PC-9 (cell line): Measurements from ENCODE around the gene PKNOX2. TPM values are rescaled to one million over a fixed set of nuclear protein-coding genes. Genes with fewer than 3 reads are reported as not detected.

Source experiments
- BruUV-seq: library from RNA; stranded (reverse); fragments of 400-500 nt; replicated peaks from 2 replicates; lab custom pipeline; 2021; lab: Mats Ljungman, UMichigan
- CTCF ChIA-PET: fragments of 300-600 bp; sonication (Branson Sonifier 250); formaldehyde crosslinking; loops from one replicate; lab custom pipeline; 2022; ENCODE audit warnings: antibody characterized with exemption; lab: Charles Lee
- POLR2A ChIA-PET: fragments of 300-600 bp; sonication (Branson Sonifier 250); formaldehyde crosslinking; loops from one replicate; lab custom pipeline; 2022; ENCODE audit warnings: antibody characterized with exemption; ENCODE audit not compliant: unreplicated experiment; lab: Charles Lee
- DNase-seq, 2 experiments: peaks; one replicate each; pipeline versions ENCODE4 v3.0.0 to v3.0.0-alpha.2; 2015 to 2022; ENCODE audit warnings: mixed read lengths in 1 of 2
- H2AFZ ChIP-seq: fragments of 200-600 bp; sonication (generic); 2 replicates; pipeline ENCODE4 v1.8.1; 2017; ENCODE audit warnings: antibody characterized with exemption
- H3F3A ChIP-seq: fragments of 200-600 bp; sonication (generic); 2 replicates; pipeline ENCODE4 v1.8.1; 2017; ENCODE audit warnings: antibody characterized with exemption, mild to moderate bottlenecking, low read depth; ENCODE audit not compliant: insufficient read depth
- H3K27ac ChIP-seq: fragments of 200-600 bp; sonication (generic); 2 replicates; pipeline ENCODE4 v1.6.1; 2016; ENCODE audit warnings: mixed run types
- H3K27me3 ChIP-seq: fragments of 200-600 bp; sonication (generic); 2 replicates; pipeline ENCODE4 v1.6.1; 2016; ENCODE audit warnings: low read depth, mixed run types; ENCODE audit not compliant: insufficient read depth
- H3K36me3 ChIP-seq: fragments of 200-600 bp; sonication (generic); 2 replicates; pipeline ENCODE4 v1.6.1; 2016; ENCODE audit warnings: low read depth, mixed run types
- H3K4me1 ChIP-seq: fragments of 200-600 bp; sonication (generic); replicated peaks from 2 replicates; pipeline ENCODE4 v1.6.1; 2016; ENCODE audit warnings: mixed run types; ENCODE audit not compliant: insufficient read depth
- H3K4me2 ChIP-seq: fragments of 200-600 bp; sonication (generic); 2 replicates; pipeline ENCODE4 v1.6.1; 2017; ENCODE audit warnings: mixed run types
- H3K4me3 ChIP-seq: fragments of 200-600 bp; sonication (generic); 2 replicates; pipeline ENCODE4 v1.6.1; 2016; ENCODE audit warnings: mixed run types
- H3K79me2 ChIP-seq: fragments of 200-600 bp; sonication (generic); 2 replicates; pipeline ENCODE4 v1.6.1; 2017; ENCODE audit warnings: low read depth, mixed run types
- H3K9me2 ChIP-seq: fragments of 200-600 bp; sonication (generic); 2 replicates; pipeline ENCODE4 v1.8.1; 2017; ENCODE audit warnings: mild to moderate bottlenecking; ENCODE audit not compliant: insufficient read depth
- H3K9me3 ChIP-seq: fragments of 200-600 bp; sonication (generic); 2 replicates; pipeline ENCODE4 v1.8.1; 2016; ENCODE audit warnings: low read depth; ENCODE audit not compliant: insufficient read depth
- H4K20me1 ChIP-seq: fragments of 200-600 bp; sonication (generic); 2 replicates; pipeline ENCODE4 v1.8.1; 2017; ENCODE audit not compliant: insufficient read depth
- EZH2 ChIP-seq: fragments of 200-600 bp; sonication (generic); IDR thresholded peaks from 2 replicates; pipeline ENCODE4 v1.8.0; 2017; ENCODE audit warnings: antibody characterized with exemption, low read depth
- intact Hi-C: fragments of 100-400 bp; cut with micrococcal nuclease; formaldehyde crosslinking; loops from one replicate; pipeline ENCODE4 v1.10.0; 2022; ENCODE audit not compliant: unreplicated experiment
- total RNA-seq: library from RNA; stranded (reverse); gene quantifications from 2 replicates; pipeline ENCODE4 v1.2.3, GENCODE V29; 2021
- TF ChIP-seq, protein P1 (sequence below): fragments of 200-600 bp; sonication (generic); conservative IDR thresholded peaks from 2 replicates; pipeline ENCODE4 v1.6.1; 2017; ENCODE audit warnings: mixed run types, antibody characterized with exemption, mild to moderate bottlenecking, moderate library complexity

The PKNOX2 gene
- total RNA-seq, 1 experiment from 2014 or later, result not detected

- Histone ChIP-seq H4K20me1 (no peaks in the 10 kb centered on the region), H3K9me3 (no peaks in the 10 kb centered on the region), H3K27me3 (peaks cover 7% of the 10 kb centered on the region; the same call in 1 of the 2 replicates), H3K9me2 (no peaks in the 10 kb centered on the region), H3K4me1 (no peaks in the 10 kb centered on the region), H3K4me3 (no peak overlapping the region), H3K4me2 (no peak overlapping the region), H3F3A (no peaks in the 10 kb centered on the region), H3K79me2 (no peaks in the 10 kb centered on the region), H3K27ac (no peak overlapping the region), H2AFZ (no peak overlapping the region), H3K36me3 (no peaks in the 10 kb centered on the region)
- DNase-seq, result no peak
- TF ChIP-seq EZH2, result no peak
- TF ChIP-seq, protein P1, sequence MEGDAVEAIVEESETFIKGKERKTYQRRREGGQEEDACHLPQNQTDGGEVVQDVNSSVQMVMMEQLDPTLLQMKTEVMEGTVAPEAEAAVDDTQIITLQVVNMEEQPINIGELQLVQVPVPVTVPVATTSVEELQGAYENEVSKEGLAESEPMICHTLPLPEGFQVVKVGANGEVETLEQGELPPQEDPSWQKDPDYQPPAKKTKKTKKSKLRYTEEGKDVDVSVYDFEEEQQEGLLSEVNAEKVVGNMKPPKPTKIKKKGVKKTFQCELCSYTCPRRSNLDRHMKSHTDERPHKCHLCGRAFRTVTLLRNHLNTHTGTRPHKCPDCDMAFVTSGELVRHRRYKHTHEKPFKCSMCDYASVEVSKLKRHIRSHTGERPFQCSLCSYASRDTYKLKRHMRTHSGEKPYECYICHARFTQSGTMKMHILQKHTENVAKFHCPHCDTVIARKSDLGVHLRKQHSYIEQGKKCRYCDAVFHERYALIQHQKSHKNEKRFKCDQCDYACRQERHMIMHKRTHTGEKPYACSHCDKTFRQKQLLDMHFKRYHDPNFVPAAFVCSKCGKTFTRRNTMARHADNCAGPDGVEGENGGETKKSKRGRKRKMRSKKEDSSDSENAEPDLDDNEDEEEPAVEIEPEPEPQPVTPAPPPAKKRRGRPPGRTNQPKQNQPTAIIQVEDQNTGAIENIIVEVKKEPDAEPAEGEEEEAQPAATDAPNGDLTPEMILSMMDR, result no peak
- ChIA-PET POLR2A (no interaction called here), CTCF (no interaction called here)
- intact Hi-C loops, result no loop called here
- no TSS peak for BruUV-seq
These were observed 173.6 kb downstream of the PKNOX2 start for GRCh38 chr11:125337836-125338834.

GRCh38 chr11:125338886-125339811 is 174.6 kb downstream of the PKNOX2 start:
- intact Hi-C loops, result no loop called here
- ChIA-PET POLR2A (no interaction called here), CTCF (no interaction called here)

More at GRCh38 chr11:125338886-125339811, 174.6 kb downstream of the PKNOX2 start:
- no TSS peak for BruUV-seq
- no peaks in the 10 kb centered on the region for H3K4me1 ChIP-seq
- H3K27ac ChIP-seq, result no peak overlapping the region
- peaks cover 7% of the 10 kb centered on the region; the same call in 1 of the 2 replicates for H3K27me3 ChIP-seq
- H3K4me3 ChIP-seq, result no peak overlapping the region
- no peaks in the 10 kb centered on the region for H3K9me2 ChIP-seq
- no peaks in the 10 kb centered on the region for H3K9me3 ChIP-seq
- no peaks in the 10 kb centered on the region for H3K79me2 ChIP-seq
- H3K36me3 ChIP-seq, result no peaks in the 10 kb centered on the region
- TF ChIP-seq EZH2, result no peak
- TF ChIP-seq, protein P1, result no peak
- no peak overlapping the region for H2AFZ ChIP-seq
- no peaks in the 10 kb centered on the region for H4K20me1 ChIP-seq
- DNase-seq, result no peak
- no peaks in the 10 kb centered on the region for H3F3A ChIP-seq
- no peak overlapping the region for H3K4me2 ChIP-seq
